Keratinocyte (primary cell): ENCODE results near the gene CAPZA2.

Experiments
- CTCF ChIP-seq, 3 experiments: IDR thresholded peaks in 1 of 3; conservative IDR thresholded peaks in 1 of 3; optimal IDR thresholded peaks in 1 of 3; 2 replicates in 2 of 3; 3 replicates in 1 of 3; pipeline versions ENCODE3 to v1.5.1; 2011; ENCODE audit warnings: low read length in 3 of 3, mild to moderate bottlenecking in 3 of 3, moderate library complexity in 2 of 3, control low read depth in 1 of 3, inconsistent platforms in 1 of 3; ENCODE audit not compliant: insufficient read depth in 2 of 3; ENCODE audit errors: extremely low read depth in 1 of 3
- EZH2 ChIP-seq: IDR thresholded peaks from one replicate; pipeline ENCODE4 v1.6.1; 2012; ENCODE audit warnings: inconsistent platforms, mild to moderate bottlenecking, low read length, moderate library complexity

- TF ChIP-seq CTCF (optimal IDR thresholded peaks at IDR 0.05 in 1 of 3, IDR thresholded peaks at IDR 0.05 in 1 of 3, conservative IDR thresholded peaks at IDR 0.05 in 1 of 3; ENCODE audit: extremely low read depth in 1 of 3, insufficient read depth in 2 of 3, low read length in 3 of 3) (no peak), EZH2 (no peak)
These were observed 104.2 kb downstream of the CAPZA2 start for GRCh38 chr7:116966601-116967000.
